ENCODE data around the gene ZNF607.
"Not testable (repeated sequence)": the region's sequence is repeated elsewhere in the genome, so short reads cannot be mapped to it uniquely, and the experiment has no call there.

ZNF607 gene

DNA sequence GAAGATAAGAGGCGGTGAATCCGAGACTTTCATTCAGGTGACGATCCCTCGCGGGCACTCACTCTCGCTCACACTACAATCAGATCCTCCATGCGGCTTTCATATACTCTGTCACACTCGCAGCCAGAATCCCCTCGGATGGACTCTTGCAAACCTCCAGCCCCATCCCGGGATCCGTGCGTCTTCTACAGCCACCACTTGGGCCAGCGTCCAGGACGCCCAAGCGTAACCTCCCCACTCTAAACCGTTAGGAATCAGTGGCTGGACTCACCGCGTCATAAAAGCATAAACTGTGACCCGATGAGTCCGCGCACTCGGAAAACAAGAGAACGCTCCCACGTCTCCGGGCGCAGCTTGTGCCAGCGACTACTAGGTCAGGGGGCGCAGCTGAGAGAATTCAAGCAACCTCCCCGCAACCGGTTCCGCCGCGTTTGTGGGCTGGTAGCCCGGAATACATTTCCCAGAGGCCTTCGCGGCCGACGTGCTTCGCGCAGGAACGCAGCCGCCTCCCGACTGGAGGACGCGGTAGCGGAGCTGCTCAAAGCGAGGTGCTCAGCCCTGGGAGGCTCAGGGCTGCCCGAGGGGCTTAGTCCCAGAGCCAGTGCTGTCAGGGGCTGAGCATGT is 27.6 kb downstream of the ZNF607 start:
- Histone ChIP-seq H3K4me3 (ENCODE audit: low read length) (peak overlapping the region; percentile 55), H3K9me3 (ENCODE audit: low read length) (peaks cover 11% of the 10 kb centered on the region), H3K36me3 (ENCODE audit: insufficient read depth, low read length) (peaks cover 12% of the 10 kb centered on the region), H2AFZ (ENCODE audit: low read depth, low read length) (peak overlapping the region; percentile 49), H3K4me1 (ENCODE audit: insufficient read depth, low read length) (no peaks in the 10 kb centered on the region), H3K27me3 (ENCODE audit: insufficient read depth, low read length) (no peaks in the 10 kb centered on the region)

DNA sequence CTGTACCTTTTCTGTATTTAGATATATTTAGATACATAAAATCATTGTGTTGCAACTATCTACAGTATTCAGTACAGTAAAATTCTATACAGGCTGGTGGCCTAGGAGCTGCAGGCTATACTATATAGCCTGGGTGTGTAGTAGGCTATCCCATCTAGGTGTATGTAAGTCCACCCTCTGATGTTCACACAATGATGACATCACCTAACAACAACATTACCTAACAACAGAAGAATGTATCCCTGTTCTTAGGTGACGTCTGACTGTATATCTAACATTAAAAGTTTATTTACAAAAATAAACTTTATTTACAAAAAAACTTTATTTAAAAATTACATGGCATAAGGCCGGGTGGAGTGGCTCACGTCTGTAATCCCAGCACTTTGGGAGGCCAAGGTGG is 36.0 kb downstream of the ZNF607 start:
- Histone ChIP-seq H3K9me3 (ENCODE audit: low read length) (peaks cover 10% of the 10 kb centered on the region), H3K27me3 (ENCODE audit: insufficient read depth, low read length) (no peaks in the 10 kb centered on the region), H3K4me1 (ENCODE audit: insufficient read depth, low read length) (no peaks in the 10 kb centered on the region), H3K4me3 (ENCODE audit: low read length) (no peak overlapping the region), H2AFZ (ENCODE audit: low read depth, low read length) (no peak overlapping the region), H3K36me3 (ENCODE audit: insufficient read depth, low read length) (peaks cover under 1% of the 10 kb centered on the region)

DNA sequence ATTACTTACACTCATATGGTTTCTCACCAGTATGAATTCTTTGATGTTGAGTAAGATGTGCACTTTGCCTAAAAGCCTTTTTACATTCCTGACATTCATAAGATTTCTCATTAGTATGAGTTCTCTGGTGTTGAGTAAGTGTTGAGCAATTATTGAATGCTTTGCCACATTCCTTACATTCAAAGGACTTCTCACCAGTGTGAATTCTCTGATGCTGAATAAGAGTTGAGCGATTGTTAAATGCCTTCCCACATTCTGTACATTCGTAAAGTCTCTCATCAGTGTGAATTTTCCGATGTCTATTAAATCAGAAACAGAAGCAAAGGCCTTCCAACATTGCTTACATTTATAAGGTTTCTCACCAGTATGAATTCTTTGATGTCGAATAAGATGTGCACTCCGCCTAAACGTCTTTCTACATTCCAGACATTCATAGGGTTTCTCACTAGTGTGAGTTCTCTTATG is 50.1 kb downstream of the ZNF607 start:
- H3K9me3 ChIP-seq (ENCODE audit: low read length), result peaks cover 22% of the 10 kb centered on the region
- H2AFZ ChIP-seq (ENCODE audit: low read depth, low read length), result no peak overlapping the region
- H3K36me3 ChIP-seq (ENCODE audit: insufficient read depth, low read length), result no peaks in the 10 kb centered on the region
- H3K27me3 ChIP-seq (ENCODE audit: insufficient read depth, low read length), result no peaks in the 10 kb centered on the region
- H3K4me3 ChIP-seq (ENCODE audit: low read length), result no peak overlapping the region
- H3K4me1 ChIP-seq (ENCODE audit: insufficient read depth, low read length), result no peaks in the 10 kb centered on the region

DNA sequence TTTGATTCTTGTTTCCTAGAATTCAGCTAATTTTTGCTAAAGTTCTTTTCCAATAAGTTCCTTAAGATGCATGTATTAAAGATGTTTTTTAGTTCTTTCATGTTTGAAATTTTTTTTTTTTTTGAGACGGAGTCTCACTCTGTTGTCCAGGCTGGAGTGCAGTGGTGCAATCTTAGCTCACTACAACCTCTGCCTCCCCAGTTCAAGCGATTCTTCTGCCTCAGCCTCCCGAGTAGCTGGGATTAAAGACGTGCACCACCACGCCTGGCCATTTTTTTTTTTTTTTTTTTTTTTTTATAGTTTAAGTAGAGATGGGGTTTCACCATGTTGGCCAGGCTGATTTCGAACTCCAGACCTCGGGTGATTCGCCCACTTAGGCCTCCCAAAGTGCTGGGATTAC is 62.4 kb downstream of the ZNF607 start:
- H3K36me3 ChIP-seq (ENCODE audit: insufficient read depth, low read length); H3K9me3 ChIP-seq (ENCODE audit: low read length); H3K4me3 ChIP-seq (ENCODE audit: low read length); H3K27me3 ChIP-seq (ENCODE audit: insufficient read depth, low read length); H2AFZ ChIP-seq (ENCODE audit: low read depth, low read length); H3K4me1 ChIP-seq (ENCODE audit: insufficient read depth, low read length): not testable (repeated sequence)

DNA sequence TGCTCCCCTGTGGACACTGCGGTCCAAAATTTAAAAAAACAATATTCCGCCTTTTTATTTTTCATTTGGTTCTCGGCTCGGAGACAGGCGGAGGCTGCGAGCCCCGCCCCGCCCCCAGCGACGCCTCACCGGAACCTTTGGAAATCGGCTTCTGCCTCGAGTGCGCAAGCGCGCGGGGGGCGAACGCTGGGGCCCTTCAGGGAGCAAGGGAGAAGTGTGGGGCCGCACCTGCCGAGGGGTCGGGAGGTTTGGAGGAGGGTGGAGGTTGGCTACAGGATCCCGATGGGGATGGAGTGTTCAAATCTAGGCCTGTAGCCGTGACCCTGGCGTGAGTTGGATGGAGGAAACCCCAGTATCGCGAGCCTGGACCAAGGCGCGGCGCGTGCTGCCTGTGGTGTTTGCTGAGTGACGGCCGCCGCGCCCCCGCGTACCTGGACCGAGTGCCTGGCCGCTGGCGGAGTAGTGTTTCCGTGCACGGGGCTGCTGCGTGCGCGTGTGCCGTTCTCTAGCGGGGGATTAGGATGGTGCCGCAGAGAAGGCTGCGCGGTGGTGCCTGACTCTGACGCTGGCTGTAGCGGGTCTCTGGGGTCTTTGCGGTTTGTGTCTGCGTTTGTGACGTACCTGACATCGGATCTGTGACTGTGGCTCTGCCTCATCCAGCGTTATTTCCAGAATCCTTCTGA is 63.7 kb downstream of the ZNF607 start:
- Histone ChIP-seq H3K4me1 (ENCODE audit: insufficient read depth, low read length) (peaks cover 5% of the 10 kb centered on the region), H3K27me3 (ENCODE audit: insufficient read depth, low read length) (no peaks in the 10 kb centered on the region), H3K9me3 (ENCODE audit: low read length) (peaks cover 8% of the 10 kb centered on the region), H2AFZ (ENCODE audit: low read depth, low read length) (peak overlapping the region; percentile 82), H3K4me3 (ENCODE audit: low read length) (peak overlapping the region; percentile 77), H3K36me3 (ENCODE audit: insufficient read depth, low read length) (no peaks in the 10 kb centered on the region)

DNA sequence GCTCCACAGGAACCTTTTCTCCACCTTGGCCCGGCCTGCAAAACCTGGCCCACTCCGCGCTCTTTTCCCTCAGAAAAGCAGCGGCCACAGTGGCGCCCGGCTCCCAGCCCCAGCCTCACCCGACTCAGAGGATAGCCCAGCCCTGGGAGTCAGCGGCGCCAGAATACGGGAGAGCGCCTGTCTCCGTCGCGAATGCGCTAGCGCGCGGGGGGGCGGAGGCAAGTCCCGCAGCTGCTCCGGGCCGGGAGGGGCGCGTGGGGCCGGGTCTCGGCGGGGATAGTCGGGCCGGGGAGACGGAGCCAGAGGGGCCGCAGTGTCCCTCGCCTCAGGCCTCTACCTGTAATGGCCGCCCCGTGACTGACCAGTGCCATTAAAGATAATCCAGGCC is 64.3 kb downstream of the ZNF607 start, which contains the start of gene ZFP30:
ZFP30 (minus strand) TSS at position 165 of the 388 bp plus-strand sequence. CDS start 7,643 bp downstream, outside the sequence.
- H3K36me3 ChIP-seq (ENCODE audit: insufficient read depth, low read length), result no peaks in the 10 kb centered on the region
- H3K4me1 ChIP-seq (ENCODE audit: insufficient read depth, low read length), result peaks cover 5% of the 10 kb centered on the region
- H3K4me3 ChIP-seq (ENCODE audit: low read length), result peak within 1 kb of the TSS; percentile 77
- H3K27me3 ChIP-seq (ENCODE audit: insufficient read depth, low read length), result no peaks in the 10 kb centered on the region
- peak within 1 kb of the TSS; percentile 82 for H2AFZ ChIP-seq (ENCODE audit: low read depth, low read length)
- H3K9me3 ChIP-seq (ENCODE audit: low read length), result peaks cover 4% of the 10 kb centered on the region

DNA sequence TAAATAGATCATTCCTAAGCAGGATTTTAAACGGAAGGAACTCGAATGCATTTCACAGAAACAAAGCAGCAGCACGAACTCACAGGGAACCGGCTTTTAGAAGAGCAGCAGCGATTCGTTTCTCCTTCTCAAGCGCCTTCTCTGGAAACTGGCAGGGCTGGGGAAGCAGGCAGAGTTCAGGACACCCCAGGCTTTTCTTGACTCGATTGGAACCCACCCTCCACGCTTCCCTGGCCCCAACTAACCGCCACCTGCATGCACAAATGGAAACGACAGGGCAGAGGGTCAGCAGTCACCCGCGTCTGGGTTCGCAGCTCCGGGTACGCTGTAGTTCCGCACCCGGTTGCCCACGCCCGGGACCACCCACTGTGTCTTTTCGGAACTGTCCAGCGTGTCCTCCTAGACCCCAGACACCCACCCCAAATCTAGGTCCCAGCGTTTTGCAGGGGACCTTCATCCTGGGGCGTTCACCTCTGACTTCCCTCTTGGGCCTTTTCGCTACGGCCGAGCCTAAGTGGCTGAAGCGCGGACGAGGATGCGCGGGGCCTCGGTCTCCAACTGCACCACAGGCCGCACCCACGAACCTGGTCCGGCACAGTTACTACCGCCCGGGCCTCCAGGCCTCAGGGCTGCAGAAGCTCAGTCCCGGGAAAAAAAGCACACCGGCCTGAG is 64.8 kb downstream of the ZNF607 start:
- H3K27me3 ChIP-seq (ENCODE audit: insufficient read depth, low read length), result no peaks in the 10 kb centered on the region
- H3K4me3 ChIP-seq (ENCODE audit: low read length), result peak overlapping the region; percentile 77
- H2AFZ ChIP-seq (ENCODE audit: low read depth, low read length), result peak overlapping the region; percentile 82
- H3K36me3 ChIP-seq (ENCODE audit: insufficient read depth, low read length), result peaks cover 4% of the 10 kb centered on the region
- peaks cover 5% of the 10 kb centered on the region for H3K9me3 ChIP-seq (ENCODE audit: low read length)
- H3K4me1 ChIP-seq (ENCODE audit: insufficient read depth, low read length), result peaks cover 5% of the 10 kb centered on the region

DNA sequence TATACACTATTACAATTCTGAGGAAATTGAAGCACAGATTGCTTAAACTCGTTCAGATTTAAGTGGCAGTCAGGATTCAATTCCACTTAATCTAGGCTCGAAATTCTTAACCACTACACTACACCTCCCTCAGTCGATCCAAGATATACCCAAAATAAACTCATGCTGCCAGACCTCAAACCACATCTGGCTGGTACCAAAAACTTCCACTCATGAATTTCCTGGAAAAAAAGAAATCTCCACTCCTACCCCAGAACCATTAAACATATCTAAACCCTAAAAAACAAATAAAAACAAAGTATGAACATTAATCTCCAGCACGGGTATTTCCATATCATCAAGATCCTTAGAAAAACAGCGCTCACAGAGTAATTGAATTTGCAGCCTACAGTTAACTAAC is 65.4 kb downstream of the ZNF607 start:
- H3K4me3 ChIP-seq (ENCODE audit: low read length), result peak overlapping the region; percentile 77
- peak overlapping the region; percentile 82 for H2AFZ ChIP-seq (ENCODE audit: low read depth, low read length)
- H3K9me3 ChIP-seq (ENCODE audit: low read length), result peaks cover 5% of the 10 kb centered on the region
- H3K4me1 ChIP-seq (ENCODE audit: insufficient read depth, low read length), result peaks cover 5% of the 10 kb centered on the region
- H3K27me3 ChIP-seq (ENCODE audit: insufficient read depth, low read length), result no peaks in the 10 kb centered on the region
- H3K36me3 ChIP-seq (ENCODE audit: insufficient read depth, low read length), result peaks cover 4% of the 10 kb centered on the region
